HG02588 (cell line): ENCODE results near the gene CGB7.
"Not testable (repeated sequence)": the region's sequence is repeated elsewhere in the genome, so short reads cannot be mapped to it uniquely, and the experiment has no call there.

ENCODE experiments used
- ATAC-seq: cut with Tn5 transposase; IDR thresholded peaks from one replicate; pipeline ENCODE4 v1.9.1; 2021; ENCODE audit warnings: mild to moderate bottlenecking, moderate library complexity; ENCODE audit not compliant: unreplicated experiment

Gene CGB7

DNA sequence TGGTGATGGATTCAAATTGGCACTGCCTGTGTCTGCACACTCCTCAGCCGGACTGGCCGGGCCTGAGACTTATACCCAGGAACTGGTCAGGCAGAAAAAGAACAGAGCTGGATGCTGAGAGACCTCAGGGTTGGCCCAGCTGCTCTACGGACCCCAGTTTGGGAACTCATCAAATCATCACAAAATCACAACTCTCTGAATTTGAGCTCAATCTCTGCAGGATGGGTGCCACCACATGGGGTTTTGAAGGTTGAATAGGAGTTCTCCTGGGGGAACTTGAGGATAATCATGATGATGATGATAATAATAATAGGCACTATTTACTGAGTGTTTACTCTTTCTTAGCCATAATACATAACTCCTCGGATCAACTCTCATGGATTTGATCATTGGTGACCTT, 14.9 kb downstream of the CGB7 start:
- ATAC-seq = not testable (repeated sequence)

DNA sequence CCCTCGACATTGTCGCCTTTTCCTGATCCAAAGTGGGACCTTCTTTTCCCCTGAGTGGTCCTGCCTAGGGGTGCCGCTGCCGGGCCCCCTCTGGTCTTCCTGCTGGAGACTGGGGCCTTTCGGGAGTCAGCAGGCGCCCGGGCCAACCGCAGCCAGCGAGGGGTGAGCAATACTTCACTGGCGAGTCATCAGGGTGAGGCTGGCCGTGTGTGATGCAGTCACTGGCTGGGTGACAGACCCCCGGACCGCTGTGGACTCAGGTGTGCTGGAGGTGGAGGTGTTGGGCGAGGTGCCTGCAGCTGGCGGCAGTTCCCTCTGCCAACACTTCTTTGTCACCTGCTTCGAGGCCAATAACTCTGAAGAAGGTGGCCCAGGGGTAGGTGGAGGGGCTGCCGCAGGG, 15.4 kb downstream of the CGB7 start:
- ATAC-seq = no peak

DNA sequence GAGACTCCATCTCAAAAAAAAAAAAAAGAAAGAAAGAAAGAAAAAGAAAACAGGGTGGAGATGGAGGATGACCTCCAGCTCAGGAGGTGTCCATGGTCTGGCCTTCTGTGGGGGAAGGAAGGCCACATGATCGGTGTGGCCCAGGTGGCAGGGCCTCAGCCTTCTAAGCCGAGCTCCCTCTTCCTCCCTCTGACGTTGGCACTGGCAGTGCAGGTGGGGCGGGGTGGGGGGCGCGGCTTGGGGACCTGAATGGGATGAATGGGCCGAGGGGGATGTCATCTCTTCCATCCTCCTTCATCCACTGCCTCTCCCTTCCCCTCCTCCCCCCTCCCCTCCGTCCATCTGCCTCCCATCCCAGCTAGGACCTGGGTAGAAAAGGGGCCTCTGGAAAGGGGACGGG, 17.8 kb downstream of the CGB7 start:
- not testable (repeated sequence) for ATAC-seq

DNA sequence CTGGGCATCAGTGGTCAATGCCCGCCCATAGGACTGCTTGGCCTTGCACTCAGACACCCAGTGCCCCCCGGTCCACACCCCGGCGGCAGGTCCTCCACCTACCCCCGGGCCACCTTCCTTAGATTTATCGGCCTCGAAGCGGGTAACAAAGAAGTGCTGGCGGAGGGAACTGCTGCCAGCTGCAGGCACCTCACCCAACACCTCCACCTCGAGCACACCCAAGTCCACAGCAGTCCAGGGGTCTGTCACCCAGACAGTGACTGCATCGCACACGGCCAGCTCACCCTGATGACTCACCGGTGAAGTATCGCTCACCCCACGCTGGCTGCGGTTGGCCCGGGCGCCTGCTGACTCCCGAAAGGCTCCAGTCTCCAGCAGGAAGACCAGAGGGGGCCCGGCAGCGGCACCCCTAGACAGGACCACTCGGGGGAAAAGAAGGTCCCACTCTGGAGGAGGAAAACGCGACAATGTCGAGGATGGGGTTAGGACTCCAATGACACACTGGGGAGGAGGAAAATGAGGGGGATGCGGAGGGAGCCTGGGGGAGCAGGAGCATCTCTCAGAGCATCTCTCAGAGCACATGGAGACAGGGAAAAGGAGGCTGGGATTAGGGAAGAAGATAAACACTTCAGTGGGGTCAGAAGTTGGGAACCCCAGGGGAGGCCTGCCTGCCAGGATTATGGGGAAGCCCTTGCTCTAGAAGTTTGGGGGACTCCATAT, 18.8 kb downstream of the CGB7 start:
- ATAC-seq = not testable (repeated sequence)

DNA sequence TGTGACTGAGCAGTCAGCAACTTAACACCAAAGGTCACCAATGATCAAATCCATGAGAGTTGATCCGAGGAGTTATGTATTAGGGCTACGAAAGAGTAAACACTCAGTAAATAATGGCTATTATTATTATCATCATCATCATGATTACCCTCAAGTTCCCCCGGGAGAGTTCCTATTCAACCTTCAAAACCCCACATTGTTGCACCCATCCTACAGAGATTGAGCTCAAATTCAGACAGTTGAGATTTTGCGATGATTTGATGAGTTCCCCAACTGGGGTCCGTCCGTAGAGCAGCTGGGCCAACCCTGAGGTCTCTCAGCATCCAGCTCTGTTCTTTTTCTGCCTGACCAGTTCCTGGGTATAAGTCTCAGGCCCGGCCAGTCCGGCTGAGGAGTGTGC, 19.4 kb downstream of the CGB7 start:
- ATAC-seq = not testable (repeated sequence)

DNA sequence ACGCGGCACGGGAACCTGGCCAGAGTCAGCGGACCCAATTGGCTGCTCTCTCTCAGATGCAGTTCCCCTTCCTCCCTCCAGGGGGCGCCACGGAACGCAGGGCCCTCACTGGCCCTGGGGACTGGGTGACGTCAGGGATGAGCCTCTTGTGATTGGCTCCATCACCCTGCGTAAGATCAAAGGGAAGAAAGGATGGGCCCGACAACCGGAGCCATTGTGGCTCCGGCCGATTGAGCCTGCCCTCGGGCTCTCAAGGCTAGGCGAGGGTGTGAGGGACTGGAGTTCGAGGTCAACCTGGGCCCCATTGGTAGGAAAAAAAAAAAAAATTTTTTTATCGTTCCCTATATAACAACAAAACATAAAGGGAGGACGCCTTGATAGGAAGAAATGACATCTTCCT, 20.7 kb downstream of the CGB7 start, which contains the start of gene CGB1:
Gene CGB1, minus strand, starts transcription at position 81 of the 400 bp plus-strand sequence. CDS start 184 bp downstream, outside the sequence.
- ATAC-seq = not testable (repeated sequence)

DNA sequence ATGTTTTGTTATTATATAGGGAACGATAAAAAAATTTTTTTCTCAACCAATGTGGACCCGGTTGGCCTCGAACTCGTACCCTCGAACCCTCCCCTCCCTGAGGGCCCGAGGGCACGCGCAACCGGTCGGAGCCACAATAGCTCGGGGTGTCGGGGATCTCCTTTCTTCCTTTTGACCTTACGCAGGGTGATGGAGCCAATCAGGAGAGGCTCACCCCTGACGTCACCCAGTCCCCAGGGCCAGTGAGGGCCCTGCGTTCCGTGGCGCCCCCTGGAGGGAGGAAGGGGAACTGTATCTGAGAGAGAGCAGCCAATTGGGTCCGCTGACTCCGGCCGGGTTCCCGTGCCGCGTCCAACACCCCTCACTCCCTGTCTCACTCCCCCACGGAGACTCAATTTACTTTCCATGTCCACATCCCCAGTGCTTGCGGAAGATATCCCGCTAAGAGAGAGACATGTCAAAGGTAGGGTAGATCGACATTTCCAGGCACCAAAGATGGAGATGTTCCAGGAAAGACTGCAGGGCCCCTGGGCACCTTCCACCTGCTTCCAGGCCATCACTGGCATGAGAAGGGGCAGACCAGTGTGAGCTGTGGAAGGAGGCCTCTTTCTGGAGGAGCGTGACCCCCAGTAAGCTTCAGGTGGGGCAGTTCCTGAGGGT, 25.8 kb downstream of the CGB7 start, which contains the start of gene CGB2:
Gene CGB2, plus strand, starts transcription at position 249 of the 660 bp plus-strand sequence. Its CDS starts 206 bp downstream, at position 455.
- ATAC-seq = not testable (repeated sequence)

DNA sequence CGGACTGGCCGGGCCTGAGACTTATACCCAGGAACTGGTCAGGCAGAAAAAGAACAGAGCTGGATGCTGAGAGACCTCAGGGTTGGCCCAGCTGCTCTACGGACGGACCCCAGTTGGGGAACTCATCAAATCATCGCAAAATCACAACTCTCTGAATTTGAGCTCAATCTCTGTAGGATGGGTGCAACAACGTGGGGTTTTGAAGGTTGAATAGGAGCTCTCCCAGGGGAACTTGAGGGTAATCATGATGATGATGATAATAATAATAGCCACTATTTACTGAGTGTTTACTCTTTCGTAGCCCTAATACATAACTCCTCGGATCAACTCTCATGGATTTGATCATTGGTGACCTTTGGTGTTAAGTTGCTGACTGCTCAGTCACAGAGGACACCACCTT, 27.2 kb downstream of the CGB7 start:
- not testable (repeated sequence) for ATAC-seq

DNA sequence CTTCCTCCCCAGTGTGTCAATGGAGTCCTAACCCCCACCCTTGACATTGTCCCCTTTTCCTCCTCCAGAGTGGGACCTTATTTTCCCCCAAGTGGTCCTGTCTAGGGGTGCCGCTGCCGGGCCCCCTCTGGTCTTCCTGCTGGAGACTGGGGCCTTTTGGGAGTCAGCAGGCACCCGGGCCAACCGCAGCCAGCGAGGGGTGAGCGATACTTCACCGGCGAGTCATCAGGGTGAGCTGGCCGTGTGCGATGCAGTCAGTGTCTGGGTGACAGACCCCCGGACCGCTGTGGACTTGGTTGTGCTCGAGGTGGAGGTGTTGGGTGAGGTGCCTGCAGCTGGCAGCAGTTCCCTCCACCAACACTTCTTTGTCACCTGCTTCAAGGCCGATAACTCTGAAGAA, 27.8 kb downstream of the CGB7 start:
- not testable (repeated sequence) for ATAC-seq

DNA sequence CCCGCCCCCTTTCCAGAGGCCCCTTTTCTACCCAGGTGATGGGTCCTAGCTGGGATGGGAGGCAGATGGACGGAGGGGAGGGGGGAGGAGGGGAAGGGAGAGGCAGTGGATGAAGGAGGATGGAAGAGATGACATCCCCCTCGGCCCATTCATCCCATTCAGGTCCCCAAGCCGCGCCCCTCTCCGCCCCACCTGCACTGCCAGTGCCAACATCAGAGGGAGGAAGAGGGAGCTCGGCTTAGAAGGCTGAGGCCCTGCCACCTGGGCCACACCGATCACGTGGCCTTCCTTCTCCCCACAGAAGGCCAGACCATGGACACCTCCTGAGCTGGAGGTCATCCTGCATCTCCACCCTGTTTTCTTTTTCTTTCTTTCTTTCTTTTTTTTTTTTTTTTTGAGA, 28.9 kb downstream of the CGB7 start:
- ATAC-seq = not testable (repeated sequence)

DNA sequence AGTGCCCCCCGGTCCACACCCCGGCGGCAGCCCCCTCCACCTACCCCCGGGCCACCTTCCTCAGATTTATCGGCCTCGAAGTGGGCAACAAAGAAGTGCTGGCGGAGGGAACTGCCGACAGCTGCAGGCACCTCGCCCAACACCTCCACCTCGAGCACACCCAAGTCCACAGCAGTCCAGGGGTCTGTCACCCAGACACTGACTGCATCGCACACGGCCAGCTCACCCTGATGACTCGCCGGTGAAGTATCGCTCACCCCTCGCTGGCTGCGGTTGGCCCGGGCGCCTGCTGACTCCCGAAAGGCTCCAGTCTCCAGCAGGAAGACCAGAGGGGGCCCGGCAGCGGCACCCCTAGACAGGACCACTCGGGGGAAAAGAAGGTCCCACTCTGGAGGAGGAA, 31.9 kb downstream of the CGB7 start:
- not testable (repeated sequence) for ATAC-seq

DNA sequence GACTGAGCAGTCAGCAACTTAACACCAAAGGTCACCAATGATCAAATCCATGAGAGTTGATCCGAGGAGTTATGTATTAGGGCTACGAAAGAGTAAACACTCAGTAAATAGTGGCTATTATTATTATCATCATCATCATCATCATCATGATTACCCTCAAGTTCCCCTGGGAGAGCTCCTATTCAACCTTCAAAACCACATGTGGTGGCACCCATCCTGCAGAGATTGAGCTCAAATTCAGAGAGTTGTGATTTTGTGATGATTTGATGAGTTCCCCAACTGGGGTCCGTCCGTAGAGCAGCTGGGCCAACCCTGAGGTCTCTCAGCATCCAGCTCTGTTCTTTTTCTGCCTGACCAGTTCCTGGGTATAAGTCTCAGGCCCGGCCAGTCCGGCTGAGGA, 32.5 kb downstream of the CGB7 start:
- not testable (repeated sequence) for ATAC-seq

DNA sequence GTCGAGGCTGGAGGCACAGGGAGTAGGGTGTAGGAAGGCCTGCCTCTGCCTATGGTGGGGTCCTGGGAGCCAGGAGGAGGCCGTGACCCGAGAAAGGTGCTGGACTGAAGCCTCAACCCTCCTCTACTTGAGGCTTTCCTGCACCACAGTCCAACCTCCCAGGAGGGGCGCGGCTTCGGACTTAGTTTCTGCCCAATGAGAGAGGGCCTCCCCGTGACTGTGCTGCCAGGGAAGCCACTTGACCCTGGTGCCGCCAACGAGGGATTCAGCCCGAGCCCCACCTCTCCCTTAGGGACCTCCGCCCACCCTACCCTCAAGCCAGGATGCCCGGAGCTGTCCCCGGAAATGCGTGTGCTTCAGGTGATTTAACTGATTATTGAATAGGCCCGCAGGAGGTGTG, 33.3 kb downstream of the CGB7 start, which contains the start of gene CGB3:
Gene CGB3, minus strand, starts transcription at position 101 of the 400 bp plus-strand sequence. CDS start 362 bp downstream, outside the sequence.
- not testable (repeated sequence) for ATAC-seq

DNA sequence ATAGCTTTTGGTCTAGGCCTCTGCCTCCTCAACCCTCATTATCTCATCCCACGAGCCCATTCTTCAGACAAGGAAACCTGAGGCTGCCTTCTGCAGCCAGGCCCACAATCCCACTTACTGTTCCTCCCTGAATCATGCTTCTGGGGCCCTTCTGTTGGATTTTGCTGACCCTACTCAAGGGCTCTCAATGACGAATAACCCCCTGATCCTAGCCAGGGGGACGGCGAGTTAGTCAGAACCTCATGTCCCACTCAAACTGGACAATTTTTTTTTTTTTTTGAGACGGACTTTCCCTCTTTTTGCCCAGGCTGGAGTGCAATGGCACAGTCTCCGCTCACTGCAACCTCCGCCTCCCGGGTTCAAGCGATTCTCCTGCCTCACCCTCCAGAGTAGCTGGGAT, 35.4 kb downstream of the CGB7 start:
- ATAC-seq = no peak

DNA sequence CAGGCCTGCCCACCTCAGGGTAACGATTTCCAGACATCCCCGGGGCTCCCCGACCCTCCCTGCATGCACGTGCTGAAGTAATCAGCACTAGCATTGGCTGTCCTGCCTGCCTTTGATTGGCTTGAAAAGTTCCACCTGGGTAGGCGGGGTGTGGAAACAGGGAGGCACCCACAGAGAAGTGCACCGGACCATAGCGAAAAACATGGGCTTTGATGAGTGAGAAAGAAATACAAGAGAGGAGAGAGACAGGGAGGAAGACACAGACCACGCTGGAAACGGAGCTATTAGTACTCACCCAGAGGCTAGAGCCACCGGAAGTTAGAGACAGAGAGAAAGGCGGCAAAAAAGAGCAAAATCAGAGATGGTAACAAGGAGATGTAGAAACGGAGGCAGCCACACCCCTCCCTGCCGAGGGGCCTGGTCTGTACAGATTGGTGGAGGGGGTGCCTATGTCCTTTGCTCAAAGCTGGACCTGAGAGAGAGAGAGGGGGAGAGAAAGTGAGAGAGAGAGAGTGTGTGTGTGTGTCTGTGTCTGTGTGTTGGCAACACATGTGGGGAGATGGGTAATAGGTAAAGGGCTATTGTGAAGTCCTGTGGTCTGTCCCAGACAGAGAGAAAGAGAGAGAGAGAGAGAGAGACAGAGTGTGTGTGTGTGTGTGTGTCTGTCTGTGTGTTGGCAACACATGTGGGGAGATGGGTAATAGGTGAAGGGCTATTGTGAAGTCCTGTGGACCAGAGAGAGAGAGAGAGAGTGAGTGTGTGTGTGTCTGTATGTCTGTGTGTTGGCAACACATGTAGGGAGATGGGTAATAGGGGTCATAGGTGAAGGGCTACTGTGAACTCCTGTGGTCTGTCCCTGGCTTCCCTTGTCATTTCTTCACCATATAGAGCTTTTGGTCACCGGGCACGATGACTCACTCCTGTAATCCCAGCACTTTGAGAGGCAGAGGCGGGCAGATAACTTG, 36.3 kb downstream of the CGB7 start:
- ATAC-seq = no peak

DNA sequence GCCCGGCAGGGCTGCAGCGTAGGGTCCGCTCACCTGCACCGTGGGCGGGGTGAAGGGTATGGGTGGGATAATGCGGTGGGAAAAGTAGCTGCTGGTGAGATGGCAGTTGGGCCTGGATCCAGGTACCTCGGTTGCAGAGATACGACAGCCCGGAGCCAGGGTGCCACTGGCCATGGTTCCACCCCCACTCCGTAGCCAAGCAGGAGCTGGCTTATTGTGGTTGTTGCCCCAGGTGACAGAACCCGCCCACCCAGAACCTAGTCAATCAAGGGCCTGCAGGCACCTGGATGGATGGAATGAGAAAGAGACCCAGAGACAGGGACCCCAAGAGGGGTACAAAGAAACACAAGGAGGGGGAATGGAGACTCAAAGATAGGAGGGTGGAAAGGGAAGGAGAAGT, 37.2 kb downstream of the CGB7 start:
- ATAC-seq = no peak

DNA sequence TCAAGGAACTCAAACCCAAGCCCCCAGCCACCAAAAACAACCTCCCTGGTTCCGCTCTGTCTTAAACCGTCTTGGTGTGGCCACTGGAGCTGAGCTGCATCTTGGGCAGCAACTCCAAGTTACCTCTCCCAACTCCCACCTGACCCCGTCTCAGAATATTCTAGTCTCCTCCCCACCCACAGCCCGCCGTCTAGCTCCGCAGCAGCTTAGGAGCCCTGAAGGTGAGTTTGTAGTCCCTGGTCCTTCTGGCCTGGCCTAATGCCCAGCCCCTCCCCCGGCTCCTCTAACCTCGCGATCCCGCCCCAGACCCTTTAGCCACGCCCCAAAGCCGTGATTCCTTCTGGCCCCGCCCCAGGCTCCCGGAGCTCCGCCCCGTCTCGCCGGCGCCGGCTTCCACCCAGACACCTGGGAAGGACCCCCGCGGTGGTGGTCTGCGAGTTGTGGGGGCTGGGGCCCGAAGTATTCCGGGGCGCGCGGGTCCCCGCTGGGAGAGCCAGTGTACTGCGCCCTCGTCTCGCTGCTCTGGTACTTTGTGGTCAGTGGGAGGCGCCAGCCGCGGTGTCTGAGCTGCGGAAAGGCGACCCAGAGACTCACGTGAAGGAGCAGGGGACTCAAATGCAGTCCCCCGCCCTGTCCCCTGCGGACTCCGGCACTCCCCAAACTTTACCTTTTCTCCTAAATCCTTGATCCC, 38.2 kb downstream of the CGB7 start:
- no peak for ATAC-seq

DNA sequence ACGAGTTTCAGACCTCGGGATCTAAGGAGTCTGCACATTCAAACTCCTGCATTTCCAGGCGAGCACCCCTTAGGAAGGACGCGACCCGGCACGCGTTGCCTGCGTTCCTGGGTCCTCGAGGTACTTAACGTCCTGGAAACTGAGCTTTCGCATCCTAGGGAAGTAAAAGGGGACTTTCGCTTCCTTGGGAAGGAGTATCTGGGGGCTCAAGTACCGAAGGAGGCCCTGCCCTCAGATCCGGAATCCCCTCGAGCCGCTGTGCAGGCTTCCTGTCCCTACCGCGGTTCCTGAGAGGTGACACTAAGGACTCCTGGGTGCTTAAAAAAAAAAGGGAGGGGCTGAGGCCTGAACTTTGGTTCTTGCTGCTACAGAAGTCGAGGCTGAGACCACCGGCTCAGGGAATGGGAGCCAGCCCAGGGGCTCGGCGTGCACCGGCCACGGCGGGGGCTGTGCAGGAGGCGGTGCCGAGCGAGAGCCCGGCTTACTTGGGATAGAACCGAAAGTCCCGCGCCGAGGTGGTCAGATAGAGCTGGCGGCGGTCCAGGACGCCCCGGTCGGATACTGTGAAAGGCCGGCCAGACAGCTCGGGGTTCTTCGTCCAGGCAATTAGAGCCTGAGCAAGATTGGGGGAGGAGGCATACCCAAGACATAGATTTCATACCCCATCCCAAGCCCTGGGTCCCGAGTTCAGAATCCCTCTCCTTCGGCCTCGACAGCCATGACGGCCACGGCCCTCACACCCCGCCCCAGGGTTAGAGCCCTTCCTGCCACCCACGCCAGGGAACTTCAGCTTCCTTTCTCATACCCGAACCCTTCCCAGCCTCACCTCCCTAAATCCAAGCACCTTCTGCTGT, 38.9 kb downstream of the CGB7 start:
- ATAC-seq = not testable (repeated sequence)

DNA sequence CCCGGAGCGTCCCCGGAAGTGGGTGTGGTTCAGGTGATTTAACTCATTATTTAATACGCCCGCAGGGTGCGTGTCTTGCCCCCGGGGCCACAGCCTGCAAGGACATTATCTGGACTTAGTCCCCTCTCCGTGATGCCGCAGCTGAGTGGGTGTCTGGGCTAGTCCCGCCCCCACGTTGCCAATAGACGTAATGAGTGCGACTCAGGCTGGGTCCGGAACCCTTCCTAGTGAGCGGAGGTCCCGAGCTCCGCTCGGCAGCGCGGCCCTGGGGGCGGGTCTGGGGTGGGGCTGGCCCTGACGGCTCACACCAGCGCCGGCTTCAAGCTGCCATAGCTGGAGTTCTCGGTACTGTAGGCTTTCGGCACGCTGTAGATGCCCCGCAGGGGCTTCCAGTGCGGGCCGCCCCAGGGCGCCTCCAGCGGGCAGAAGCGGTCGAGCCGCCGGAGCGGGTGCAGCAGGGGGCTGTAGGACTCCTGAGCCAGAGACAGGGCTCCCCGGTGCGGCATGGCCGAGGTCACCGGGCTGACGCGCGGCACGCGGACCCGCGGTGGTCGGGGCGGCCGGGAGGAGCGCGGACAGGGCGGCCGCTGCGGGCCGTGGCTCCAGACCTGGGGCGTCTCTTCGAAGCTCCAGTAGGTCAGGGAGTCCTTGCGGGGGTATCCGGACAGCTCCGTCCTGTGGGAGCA, 39.7 kb downstream of the CGB7 start:
- ATAC-seq = no peak
